ENCODE results near the gene BMX. TPM values are rescaled to one million over a fixed set of nuclear protein-coding genes. Genes with fewer than 3 reads are reported as not detected.

BMX gene
- total RNA-seq, 2 donors from 2014 or later = 0.52 TPM; not detected in 1

GRCh38 chrX:15546745-15547144 is 46.1 kb downstream of the BMX start:
- DNase-seq (no peak), ATAC-seq (no peak)
- Histone ChIP-seq H3K9me3 (no peaks in the 10 kb centered on the region), H3K27me3 (no peaks in the 10 kb centered on the region), H3K4me1 (no peaks in the 10 kb centered on the region), H3K4me3 (no peak overlapping the region), H3K27ac (no peak overlapping the region), H3K36me3 (replicated peaks in 1 of 2; ENCODE audit: insufficient read depth in 1 of 2, low read depth in 2 of 2) (no peaks in the 10 kb centered on the region)
- intact Hi-C loops (cut with DNase I) = no loop called here
- WGBS, 2 donors = 59 to 69% methylated on average over 3 to 5 of the region's 5 CpGs
- no peak for TF ChIP-seq POLR2A (IDR thresholded peaks at IDR 0.05)
- TF ChIP-seq, protein P1, sequence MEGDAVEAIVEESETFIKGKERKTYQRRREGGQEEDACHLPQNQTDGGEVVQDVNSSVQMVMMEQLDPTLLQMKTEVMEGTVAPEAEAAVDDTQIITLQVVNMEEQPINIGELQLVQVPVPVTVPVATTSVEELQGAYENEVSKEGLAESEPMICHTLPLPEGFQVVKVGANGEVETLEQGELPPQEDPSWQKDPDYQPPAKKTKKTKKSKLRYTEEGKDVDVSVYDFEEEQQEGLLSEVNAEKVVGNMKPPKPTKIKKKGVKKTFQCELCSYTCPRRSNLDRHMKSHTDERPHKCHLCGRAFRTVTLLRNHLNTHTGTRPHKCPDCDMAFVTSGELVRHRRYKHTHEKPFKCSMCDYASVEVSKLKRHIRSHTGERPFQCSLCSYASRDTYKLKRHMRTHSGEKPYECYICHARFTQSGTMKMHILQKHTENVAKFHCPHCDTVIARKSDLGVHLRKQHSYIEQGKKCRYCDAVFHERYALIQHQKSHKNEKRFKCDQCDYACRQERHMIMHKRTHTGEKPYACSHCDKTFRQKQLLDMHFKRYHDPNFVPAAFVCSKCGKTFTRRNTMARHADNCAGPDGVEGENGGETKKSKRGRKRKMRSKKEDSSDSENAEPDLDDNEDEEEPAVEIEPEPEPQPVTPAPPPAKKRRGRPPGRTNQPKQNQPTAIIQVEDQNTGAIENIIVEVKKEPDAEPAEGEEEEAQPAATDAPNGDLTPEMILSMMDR (IDR thresholded peaks at IDR 0.05) = no peak

GRCh38 chrX:15547356-15547755 is 46.7 kb downstream of the BMX start:
- H3K9me3 ChIP-seq = no peaks in the 10 kb centered on the region
- no peak for DNase-seq
- intact Hi-C loops (cut with DNase I) = no loop called here

GRCh38 chrX:15549189-15550012 is 48.8 kb downstream of the BMX start:
- 53 to 75% methylated on average over 5 to 8 of the region's 8 CpGs for WGBS, 2 donors
- DNase-seq (no peak), ATAC-seq (no peak)
- no peaks in the 10 kb centered on the region for H3K9me3 ChIP-seq
- intact Hi-C loops (cut with DNase I) = no loop called here
- H3K36me3 ChIP-seq (replicated peaks in 1 of 2; ENCODE audit: insufficient read depth in 1 of 2, low read depth in 2 of 2) = no peaks in the 10 kb centered on the region
- H3K27ac ChIP-seq = no peak overlapping the region
- H3K4me1 ChIP-seq = no peaks in the 10 kb centered on the region
- TF ChIP-seq, protein P1 (IDR thresholded peaks at IDR 0.05) = no peak
- no peaks in the 10 kb centered on the region for H3K27me3 ChIP-seq
- H3K4me3 ChIP-seq = no peak overlapping the region

More at GRCh38 chrX:15547356-15547755, 46.7 kb downstream of the BMX start:
- Histone ChIP-seq H3K4me3 (no peak overlapping the region), H3K27me3 (no peaks in the 10 kb centered on the region), H3K4me1 (no peaks in the 10 kb centered on the region), H3K36me3 (replicated peaks in 1 of 2; ENCODE audit: insufficient read depth in 1 of 2, low read depth in 2 of 2) (no peaks in the 10 kb centered on the region), H3K27ac (no peak overlapping the region)
- no peak for ATAC-seq
- no peak for TF ChIP-seq POLR2A (IDR thresholded peaks at IDR 0.05)
- TF ChIP-seq, protein P1 (IDR thresholded peaks at IDR 0.05) = no peak
- WGBS, 2 donors = 83 to 92% methylated on average over 2 of the region's 2 CpGs

- no peaks in the 10 kb centered on the region for H3K36me3 ChIP-seq (replicated peaks in 1 of 2; ENCODE audit: insufficient read depth in 1 of 2, low read depth in 2 of 2)
- no peak overlapping the region for H3K27ac ChIP-seq
- intact Hi-C loops (cut with DNase I) = no loop called here
- no peak for ATAC-seq
- no peaks in the 10 kb centered on the region for H3K27me3 ChIP-seq
- H3K4me1 ChIP-seq = no peaks in the 10 kb centered on the region
- 90 to 94% methylated on average over 3 of the region's 3 CpGs for WGBS, 2 donors
- H3K4me3 ChIP-seq = no peak overlapping the region
- no peaks in the 10 kb centered on the region for H3K9me3 ChIP-seq
- TF ChIP-seq, protein P1 (IDR thresholded peaks at IDR 0.05) = no peak
- no peak for TF ChIP-seq POLR2A (IDR thresholded peaks at IDR 0.05)
- no peak for DNase-seq
Observed at GRCh38 chrX:15559227-15559626, 58.6 kb downstream of the BMX start.

GRCh38 chrX:15560924-15561323 is 60.3 kb downstream of the BMX start:
- no peak for TF ChIP-seq POLR2A (IDR thresholded peaks at IDR 0.05)
- TF ChIP-seq, protein P1 (IDR thresholded peaks at IDR 0.05) = no peak
- intact Hi-C loops (cut with DNase I) = no loop called here
- H3K36me3 ChIP-seq (replicated peaks in 1 of 2; ENCODE audit: insufficient read depth in 1 of 2, low read depth in 2 of 2) = no peaks in the 10 kb centered on the region
- H3K27ac ChIP-seq = no peak overlapping the region
- H3K4me1 ChIP-seq = no peaks in the 10 kb centered on the region
- H3K4me3 ChIP-seq = no peak overlapping the region
- 81 to 86% methylated on average over 3 of the region's 3 CpGs for WGBS, 2 donors
- DNase-seq (no peak), ATAC-seq (no peak)
- no peaks in the 10 kb centered on the region for H3K27me3 ChIP-seq
- H3K9me3 ChIP-seq = no peaks in the 10 kb centered on the region

Data from body of pancreas (tissue), 4 donors.